Measurements from ENCODE around the gene TCF7L2.

Gene TCF7L2

GRCh38 chr10:113168584-113168983 is 218.5 kb downstream of the TCF7L2 start:
- Histone ChIP-seq H3K4me1 (ENCODE audit: control insufficient read depth, low read length) (no peaks in the 10 kb centered on the region), H3K9me3 (ENCODE audit: control insufficient read depth, insufficient read depth, low read length) (no peaks in the 10 kb centered on the region), H3K79me2 (ENCODE audit: control insufficient read depth, low read length) (no peaks in the 10 kb centered on the region), H4K20me1 (ENCODE audit: control insufficient read depth, insufficient read depth, low read depth, low read length) (no peaks in the 10 kb centered on the region), H3K27me3 (ENCODE audit: control insufficient read depth, low read length) (no peaks in the 10 kb centered on the region), H3F3A (ENCODE audit: control insufficient read depth, insufficient read depth) (no peaks in the 10 kb centered on the region), H3K4me3 (ENCODE audit: low read length) (no peak overlapping the region), H3K9me2 (replicated peaks; ENCODE audit: control insufficient read depth, low read length) (no peaks in the 10 kb centered on the region), H3K27ac (ENCODE audit: low read depth, low read length) (no peak overlapping the region), H3K4me2 (ENCODE audit: low read length) (no peak overlapping the region), H3K36me3 (ENCODE audit: control insufficient read depth, low read length) (no peaks in the 10 kb centered on the region)
- TF ChIP-seq CTCF (IDR thresholded peaks at IDR 0.05; ENCODE audit: low read depth, low read length, poor library complexity, severe bottlenecking) (no peak), EZH2phosphoT487 (IDR thresholded peaks at IDR 0.05; ENCODE audit: borderline replicate concordance, low read length) (no peak)

- Histone ChIP-seq H3K36me3 (ENCODE audit: control insufficient read depth, low read length) (no peaks in the 10 kb centered on the region), H3K9me2 (replicated peaks; ENCODE audit: control insufficient read depth, low read length) (no peaks in the 10 kb centered on the region), H3K9me3 (ENCODE audit: control insufficient read depth, insufficient read depth, low read length) (no peaks in the 10 kb centered on the region), H4K20me1 (ENCODE audit: control insufficient read depth, insufficient read depth, low read depth, low read length) (no peaks in the 10 kb centered on the region), H3K4me1 (ENCODE audit: control insufficient read depth, low read length) (no peaks in the 10 kb centered on the region), H3K79me2 (ENCODE audit: control insufficient read depth, low read length) (no peaks in the 10 kb centered on the region), H3K4me3 (ENCODE audit: low read length) (no peak overlapping the region), H3F3A (ENCODE audit: control insufficient read depth, insufficient read depth) (no peaks in the 10 kb centered on the region), H3K4me2 (ENCODE audit: low read length) (no peak overlapping the region), H3K27me3 (ENCODE audit: control insufficient read depth, low read length) (peaks cover 3% of the 10 kb centered on the region; the same call in 1 of the 2 replicates), H3K27ac (ENCODE audit: low read depth, low read length) (no peak overlapping the region)
- TF ChIP-seq CTCF (IDR thresholded peaks at IDR 0.05; ENCODE audit: low read depth, low read length, poor library complexity, severe bottlenecking) (no peak), EZH2phosphoT487 (IDR thresholded peaks at IDR 0.05; ENCODE audit: borderline replicate concordance, low read length) (no peak)
Measured at GRCh38 chr10:113169111-113169510, 219.1 kb downstream of the TCF7L2 start.

- Histone ChIP-seq H3K9me2 (replicated peaks; ENCODE audit: control insufficient read depth, low read length) (no peaks in the 10 kb centered on the region), H3K27me3 (ENCODE audit: control insufficient read depth, low read length) (peaks cover 5% of the 10 kb centered on the region; the same call in 1 of the 2 replicates), H3K4me1 (ENCODE audit: control insufficient read depth, low read length) (no peaks in the 10 kb centered on the region), H3K9me3 (ENCODE audit: control insufficient read depth, insufficient read depth, low read length) (no peaks in the 10 kb centered on the region), H3K36me3 (ENCODE audit: control insufficient read depth, low read length) (no peaks in the 10 kb centered on the region), H3K4me2 (ENCODE audit: low read length) (no peak overlapping the region), H3K79me2 (ENCODE audit: control insufficient read depth, low read length) (no peaks in the 10 kb centered on the region), H3K4me3 (ENCODE audit: low read length) (no peak overlapping the region), H3K27ac (ENCODE audit: low read depth, low read length) (no peak overlapping the region), H4K20me1 (ENCODE audit: control insufficient read depth, insufficient read depth, low read depth, low read length) (no peaks in the 10 kb centered on the region), H3F3A (ENCODE audit: control insufficient read depth, insufficient read depth) (no peaks in the 10 kb centered on the region)
- TF ChIP-seq EZH2phosphoT487 (IDR thresholded peaks at IDR 0.05; ENCODE audit: borderline replicate concordance, low read length) (no peak), CTCF (IDR thresholded peaks at IDR 0.05; ENCODE audit: low read depth, low read length, poor library complexity, severe bottlenecking) (no peak)
Measured at GRCh38 chr10:113169853-113170460, 219.9 kb downstream of the TCF7L2 start.

Measured in DOHH2 (cell line).